Caco-2 (cell line): ENCODE measurements around the gene RBM47. TPM values are rescaled to one million over a fixed set of nuclear protein-coding genes. Genes with fewer than 3 reads are reported as not detected.
A peak's percentile ranks its signal among the peaks of the same experiment; 100 is the strongest.
"Not testable (repeated sequence)": the region's sequence is repeated elsewhere in the genome, so short reads cannot be mapped to it uniquely, and the experiment has no call there.

Source experiments
- BruUV-seq: library from RNA; stranded (reverse); fragments of 400-500 nt; replicated peaks from 2 replicates; lab custom pipeline; 2021; lab: Mats Ljungman, UMichigan
- CTCF ChIA-PET: fragments of 300-600 bp; sonication (Branson Sonifier 250); formaldehyde crosslinking; loops from one replicate; lab custom pipeline; 2022; ENCODE audit warnings: antibody characterized with exemption; lab: Charles Lee
- POLR2A ChIA-PET: fragments of 300-600 bp; sonication (Branson Sonifier 250); formaldehyde crosslinking; loops from one replicate; lab custom pipeline; 2022; ENCODE audit warnings: antibody characterized with exemption; lab: Charles Lee
- DNase-seq, 2 experiments: peaks; one replicate each; pipeline versions ENCODE4 v3.0.0 to v3.0.0-alpha.2; 2020 to 2022
- H3K27me3 ChIP-seq: replicated peaks from 2 replicates; pipeline ENCODE4 v1.6.0; 2011; ENCODE audit warnings: low read length; ENCODE audit not compliant: control insufficient read depth, insufficient read depth
- H3K36me3 ChIP-seq: 2 replicates; pipeline ENCODE4 v1.5.1; 2011; ENCODE audit warnings: low read length; ENCODE audit not compliant: control insufficient read depth, insufficient read depth
- H3K4me1 ChIP-seq: fragments of 250-450 bp; sonication (Bioruptor Pico); 2 replicates; pipeline ENCODE4 v1.5.1; 2020; ENCODE audit warnings: mild to moderate bottlenecking
- H3K4me3 ChIP-seq: 2 replicates; pipeline ENCODE4 v1.5.1; 2011; ENCODE audit warnings: low read depth, mild to moderate bottlenecking, control low read depth, low read length
- H3K9me3 ChIP-seq: fragments of 250-450 bp; sonication (Bioruptor Pico); 2 replicates; pipeline ENCODE4 v1.5.1; 2020; ENCODE audit warnings: mild to moderate bottlenecking, moderate library complexity
- H3K27ac Mint-ChIP-seq: one replicate; pipeline ENCODE4 v1.8.0; 2022; ENCODE audit warnings: mixed read lengths; ENCODE audit not compliant: unreplicated experiment
- H3K27me3 Mint-ChIP-seq: one replicate; pipeline ENCODE4 v1.8.0; 2022; ENCODE audit warnings: mixed read lengths; ENCODE audit not compliant: insufficient read depth, unreplicated experiment
- H3K36me3 Mint-ChIP-seq: one replicate; pipeline ENCODE4 v1.8.0; 2022; ENCODE audit warnings: mild to moderate bottlenecking, mixed read lengths; ENCODE audit not compliant: insufficient read depth, unreplicated experiment
- H3K4me1 Mint-ChIP-seq: one replicate; pipeline ENCODE4 v1.8.0; 2022; ENCODE audit warnings: low read depth, mixed read lengths; ENCODE audit not compliant: unreplicated experiment
- H3K4me3 Mint-ChIP-seq: one replicate; pipeline ENCODE4 v1.8.0; 2022; ENCODE audit warnings: mild to moderate bottlenecking, moderate library complexity, mixed read lengths; ENCODE audit not compliant: unreplicated experiment
- H3K9me3 Mint-ChIP-seq: one replicate; pipeline ENCODE4 v1.8.0; 2022; ENCODE audit warnings: mixed read lengths; ENCODE audit not compliant: unreplicated experiment
- intact Hi-C: fragments of 100-400 bp; cut with micrococcal nuclease; formaldehyde crosslinking; loops from one replicate; pipeline ENCODE4 v1.10.0; 2022; ENCODE audit not compliant: unreplicated experiment
- total RNA-seq: library from RNA; stranded (reverse); gene quantifications from 2 replicates; pipeline ENCODE4 v1.2.3, GENCODE V29; 2022
- TF ChIP-seq, protein P1 (sequence below), 2 experiments: fragments of 200-600 bp in 1 of 2; IDR thresholded peaks; 1 replicate in 1 of 2; 2 replicates in 1 of 2; pipeline versions ENCODE4 v1.5.1 to v1.8.0; 2011 to 2022; ENCODE audit warnings: antibody characterized with exemption in 1 of 2, control low read depth in 1 of 2, inconsistent platforms in 1 of 2, low read depth in 1 of 2, low read length in 1 of 2, mild to moderate bottlenecking in 1 of 2, moderate library complexity in 1 of 2; ENCODE audit not compliant: insufficient read depth in 1 of 2, severe bottlenecking in 1 of 2, unreplicated experiment in 1 of 2

RBM47 gene
- total RNA-seq, 1 experiment from 2014 or later = 62.1 TPM

DNA sequence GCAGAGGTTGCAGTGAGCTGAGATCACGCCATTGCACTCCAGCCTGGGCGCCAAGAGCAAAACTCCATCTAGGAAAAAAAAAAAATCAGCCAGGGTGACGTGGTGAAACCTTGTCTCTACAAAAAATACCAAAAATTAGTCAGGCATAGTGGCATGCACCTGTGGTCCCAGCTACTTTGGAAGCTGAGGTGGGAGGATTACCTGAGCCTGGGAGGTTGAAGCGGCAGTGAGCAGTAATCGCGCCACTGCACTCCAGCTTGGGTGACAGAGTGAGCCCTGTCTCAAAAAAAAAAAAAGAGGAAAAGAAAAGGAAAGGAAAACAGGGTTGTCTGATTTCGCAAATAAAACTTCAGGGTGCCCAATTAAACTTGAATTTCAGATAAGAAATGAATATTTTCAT is 106.1 kb downstream of the RBM47 start:
- TF ChIP-seq, protein P1, sequence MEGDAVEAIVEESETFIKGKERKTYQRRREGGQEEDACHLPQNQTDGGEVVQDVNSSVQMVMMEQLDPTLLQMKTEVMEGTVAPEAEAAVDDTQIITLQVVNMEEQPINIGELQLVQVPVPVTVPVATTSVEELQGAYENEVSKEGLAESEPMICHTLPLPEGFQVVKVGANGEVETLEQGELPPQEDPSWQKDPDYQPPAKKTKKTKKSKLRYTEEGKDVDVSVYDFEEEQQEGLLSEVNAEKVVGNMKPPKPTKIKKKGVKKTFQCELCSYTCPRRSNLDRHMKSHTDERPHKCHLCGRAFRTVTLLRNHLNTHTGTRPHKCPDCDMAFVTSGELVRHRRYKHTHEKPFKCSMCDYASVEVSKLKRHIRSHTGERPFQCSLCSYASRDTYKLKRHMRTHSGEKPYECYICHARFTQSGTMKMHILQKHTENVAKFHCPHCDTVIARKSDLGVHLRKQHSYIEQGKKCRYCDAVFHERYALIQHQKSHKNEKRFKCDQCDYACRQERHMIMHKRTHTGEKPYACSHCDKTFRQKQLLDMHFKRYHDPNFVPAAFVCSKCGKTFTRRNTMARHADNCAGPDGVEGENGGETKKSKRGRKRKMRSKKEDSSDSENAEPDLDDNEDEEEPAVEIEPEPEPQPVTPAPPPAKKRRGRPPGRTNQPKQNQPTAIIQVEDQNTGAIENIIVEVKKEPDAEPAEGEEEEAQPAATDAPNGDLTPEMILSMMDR (IDR thresholded peaks at IDR 0.05; ENCODE audit: insufficient read depth in 1 of 2, low read depth in 1 of 2, low read length in 1 of 2, severe bottlenecking in 1 of 2, unreplicated experiment in 1 of 2) = no peak
- H3K4me1 ChIP-seq = peaks cover 13% of the 10 kb centered on the region
- CTCF ChIA-PET = no interaction called here
- no peaks in the 10 kb centered on the region for H3K27me3 ChIP-seq
- no peak for DNase-seq
- no peaks in the 10 kb centered on the region for H3K9me3 ChIP-seq
- no peaks in the 10 kb centered on the region for H3K9me3 Mint-ChIP-seq
- H3K4me3 ChIP-seq = no peak overlapping the region
- H3K36me3 Mint-ChIP-seq = peaks cover 6% of the 10 kb centered on the region
- no peak overlapping the region for H3K4me3 Mint-ChIP-seq
- POLR2A ChIA-PET = no interaction called here
- H3K36me3 ChIP-seq = no peaks in the 10 kb centered on the region; the same call in 1 of the 2 replicates
- H3K27ac Mint-ChIP-seq = no peak overlapping the region
- H3K27me3 Mint-ChIP-seq = no peaks in the 10 kb centered on the region
- peaks cover 12% of the 10 kb centered on the region for H3K4me1 Mint-ChIP-seq
- intact Hi-C loops = no loop called here
- BruUV-seq = no TSS peak

GRCh38 chr4:40521957-40522356 is 107.7 kb downstream of the RBM47 start:
- ChIA-PET CTCF (no interaction called here), POLR2A (interaction anchor here (0.6 kb wide), 1 partner anchor 31 kb away, joined by 3 read pairs; no protein-coding TSS in a partner anchor)
- no TSS peak for BruUV-seq
- intact Hi-C loops = no loop called here
- H3K4me3 Mint-ChIP-seq = no peak overlapping the region
- TF ChIP-seq, protein P1 (IDR thresholded peaks at IDR 0.05; ENCODE audit: insufficient read depth in 1 of 2, low read depth in 1 of 2, low read length in 1 of 2, severe bottlenecking in 1 of 2, unreplicated experiment in 1 of 2) = no peak
- H3K9me3 ChIP-seq = no peaks in the 10 kb centered on the region
- H3K4me3 ChIP-seq = no peak overlapping the region
- H3K4me1 ChIP-seq = peaks cover 21% of the 10 kb centered on the region
- no peaks in the 10 kb centered on the region; the same call in 1 of the 2 replicates for H3K36me3 ChIP-seq
- no peaks in the 10 kb centered on the region for H3K27me3 ChIP-seq
- H3K4me1 Mint-ChIP-seq = peaks cover 16% of the 10 kb centered on the region
- H3K36me3 Mint-ChIP-seq = peaks cover 6% of the 10 kb centered on the region
- no peak overlapping the region for H3K27ac Mint-ChIP-seq
- no peaks in the 10 kb centered on the region for H3K27me3 Mint-ChIP-seq
- no peak for DNase-seq
- no peaks in the 10 kb centered on the region for H3K9me3 Mint-ChIP-seq

GRCh38 chr4:40520533-40520932 is 109.1 kb downstream of the RBM47 start:
- H3K4me3 ChIP-seq = no peak overlapping the region
- no peaks in the 10 kb centered on the region for H3K36me3 ChIP-seq
- no peaks in the 10 kb centered on the region for H3K27me3 ChIP-seq
- H3K36me3 Mint-ChIP-seq = peaks cover 18% of the 10 kb centered on the region
- no peaks in the 10 kb centered on the region for H3K9me3 ChIP-seq
- no peak for DNase-seq
- H3K4me1 Mint-ChIP-seq = peaks cover 22% of the 10 kb centered on the region
- no peaks in the 10 kb centered on the region for H3K9me3 Mint-ChIP-seq
- H3K4me3 Mint-ChIP-seq = no peak overlapping the region
- H3K27me3 Mint-ChIP-seq = no peaks in the 10 kb centered on the region
- POLR2A ChIA-PET = no interaction called here
- H3K27ac Mint-ChIP-seq = no peak overlapping the region
- H3K4me1 ChIP-seq = peaks cover 22% of the 10 kb centered on the region
- no TSS peak for BruUV-seq
- TF ChIP-seq, protein P1 (IDR thresholded peaks at IDR 0.05; ENCODE audit: insufficient read depth in 1 of 2, low read depth in 1 of 2, low read length in 1 of 2, severe bottlenecking in 1 of 2, unreplicated experiment in 1 of 2) = no peak
- intact Hi-C loops = no loop called here
- CTCF ChIA-PET = no interaction called here

GRCh38 chr4:40517081-40517480 is 112.6 kb downstream of the RBM47 start:
- H3K9me3 Mint-ChIP-seq, POLR2A ChIA-PET, H3K36me3 ChIP-seq, H3K9me3 ChIP-seq, BruUV-seq, H3K4me3 ChIP-seq, H3K27me3 ChIP-seq, H3K27me3 Mint-ChIP-seq, DNase-seq, CTCF ChIA-PET: not testable (repeated sequence)
- H3K4me1 ChIP-seq = peaks cover 30% of the 10 kb centered on the region
- Mint-ChIP-seq H3K4me3 (peak overlapping the region; percentile 85), H3K36me3 (peaks cover 18% of the 10 kb centered on the region), H3K4me1 (peaks cover 25% of the 10 kb centered on the region), H3K27ac (peak overlapping the region; percentile 83)
- intact Hi-C loops = loop anchor here (5.0 kb wide), 1 partner anchor 110 kb away; the partner anchor contains the start of gene RBM47
